HepG2 (cell line): Measurements from ENCODE around the gene ZCCHC17.

Experiments
- BHLHE40 ChIP-seq: IDR thresholded peaks from 2 replicates; pipeline ENCODE4 v1.6.1; 2011; ENCODE audit warnings: low read length, improper control_type of control experiment
- EP300 ChIP-seq, 3 experiments: sonication (generic) in 1 of 3; formaldehyde crosslinking in 1 of 3; IDR thresholded peaks; 2 replicates each; pipeline versions ENCODE4 v1.5.1 to v1.6.1; 2011 to 2020; ENCODE audit warnings: low read depth in 2 of 3, low read length in 2 of 3, borderline replicate concordance in 1 of 3, improper control_type of control experiment in 1 of 3, mild to moderate bottlenecking in 1 of 3, missing genetic modification reagents in 1 of 3, moderate library complexity in 1 of 3
- TARDBP ChIP-seq: sonication (generic); formaldehyde crosslinking; IDR thresholded peaks from 2 replicates; pipeline ENCODE4 v1.8.0; 2022; ENCODE audit warnings: mild to moderate bottlenecking, missing genetic modification reagents
- TF ChIP-seq, protein P1 (sequence below): sonication (generic); formaldehyde crosslinking; IDR thresholded peaks from 2 replicates; pipeline ENCODE4 v1.5.0; 2020; ENCODE audit warnings: mild to moderate bottlenecking, missing genetic modification reagents, moderate library complexity

GRCh38 chr1:31366796-31367195 lies 70.0 kb downstream of the ZCCHC17 start:
- TF ChIP-seq, protein P1, sequence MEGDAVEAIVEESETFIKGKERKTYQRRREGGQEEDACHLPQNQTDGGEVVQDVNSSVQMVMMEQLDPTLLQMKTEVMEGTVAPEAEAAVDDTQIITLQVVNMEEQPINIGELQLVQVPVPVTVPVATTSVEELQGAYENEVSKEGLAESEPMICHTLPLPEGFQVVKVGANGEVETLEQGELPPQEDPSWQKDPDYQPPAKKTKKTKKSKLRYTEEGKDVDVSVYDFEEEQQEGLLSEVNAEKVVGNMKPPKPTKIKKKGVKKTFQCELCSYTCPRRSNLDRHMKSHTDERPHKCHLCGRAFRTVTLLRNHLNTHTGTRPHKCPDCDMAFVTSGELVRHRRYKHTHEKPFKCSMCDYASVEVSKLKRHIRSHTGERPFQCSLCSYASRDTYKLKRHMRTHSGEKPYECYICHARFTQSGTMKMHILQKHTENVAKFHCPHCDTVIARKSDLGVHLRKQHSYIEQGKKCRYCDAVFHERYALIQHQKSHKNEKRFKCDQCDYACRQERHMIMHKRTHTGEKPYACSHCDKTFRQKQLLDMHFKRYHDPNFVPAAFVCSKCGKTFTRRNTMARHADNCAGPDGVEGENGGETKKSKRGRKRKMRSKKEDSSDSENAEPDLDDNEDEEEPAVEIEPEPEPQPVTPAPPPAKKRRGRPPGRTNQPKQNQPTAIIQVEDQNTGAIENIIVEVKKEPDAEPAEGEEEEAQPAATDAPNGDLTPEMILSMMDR (CRISPR knock-in tag), result no peak
- no peak for TF ChIP-seq BHLHE40
- TF ChIP-seq EP300 (IDR thresholded peaks at IDR 0.05; ENCODE audit: low read depth in 2 of 2, low read length in 2 of 2), result no peak
- no peak for TF ChIP-seq EP300 (CRISPR knock-in tag; IDR thresholded peaks at IDR 0.05; ENCODE audit: borderline replicate concordance)
- TF ChIP-seq TARDBP (CRISPR knock-in tag), result no peak
